HL-60 (cell line): ENCODE results near the gene NOS1AP.

Source experiments
- DNase-seq, 2 experiments: peaks; one replicate each; pipeline ENCODE4 v3.0.0-alpha.2; 2010 to 2020; ENCODE audit warnings: low read depth in 1 of 2, low spot score in 1 of 2
- H3K27ac ChIP-seq: fragments of 250-450 bp; sonication (Bioruptor Pico); replicated peaks from 2 replicates; pipeline ENCODE4 v1.5.1; 2020; ENCODE audit warnings: mild to moderate bottlenecking, moderate library complexity
- H3K27me3 ChIP-seq: fragments of 250-450 bp; sonication (Bioruptor Pico); 2 replicates; pipeline ENCODE4 v1.5.1; 2021; ENCODE audit warnings: mild to moderate bottlenecking, moderate library complexity; ENCODE audit not compliant: insufficient read depth, poor library complexity, severe bottlenecking
- H3K4me3 ChIP-seq: replicated peaks from 2 replicates; pipeline ENCODE4 v1.5.1; 2011; ENCODE audit warnings: mild to moderate bottlenecking, control low read depth, low read length; ENCODE audit not compliant: insufficient read depth
- CTCF ChIP-seq: IDR thresholded peaks from one replicate; pipeline ENCODE4 v1.5.1; 2011; ENCODE audit warnings: low read length, control low read depth, inconsistent platforms; ENCODE audit not compliant: insufficient read depth
- GABPA ChIP-seq: IDR thresholded peaks from 2 replicates; pipeline ENCODE4 v1.6.1; 2012; ENCODE audit warnings: low read depth
- POLR2AphosphoS5 ChIP-seq: IDR thresholded peaks from 2 replicates; pipeline ENCODE4 v1.6.1; 2012; ENCODE audit warnings: low read depth
- REST ChIP-seq: IDR thresholded peaks from 2 replicates; pipeline ENCODE4 v1.6.1; 2012; ENCODE audit warnings: low read depth; ENCODE audit not compliant: insufficient replicate concordance
- SPI1 ChIP-seq: IDR thresholded peaks from 2 replicates; pipeline ENCODE4 v1.6.1; 2012; ENCODE audit warnings: low read depth, mild to moderate bottlenecking, borderline replicate concordance

NOS1AP gene

GRCh38 chr1:162281426-162281825 lies 211.9 kb downstream of the NOS1AP start:
- H3K4me3 ChIP-seq = no peak overlapping the region
- TF ChIP-seq REST = no peak
- no peak for TF ChIP-seq SPI1
- TF ChIP-seq GABPA = no peak
- no peak for TF ChIP-seq CTCF
- TF ChIP-seq POLR2AphosphoS5 = no peak

GRCh38 chr1:162283657-162284056 lies 214.2 kb downstream of the NOS1AP start:
- Histone ChIP-seq H3K4me3 (no peak overlapping the region), H3K27me3 (peaks cover 8% of the 10 kb centered on the region), H3K27ac (no peak overlapping the region)
- TF ChIP-seq POLR2AphosphoS5 = no peak
- no peak for TF ChIP-seq REST
- TF ChIP-seq GABPA = no peak
- TF ChIP-seq SPI1 = no peak
- no peak for TF ChIP-seq CTCF
- no peak for DNase-seq

More at GRCh38 chr1:162281426-162281825, 211.9 kb downstream of the NOS1AP start:
- Histone ChIP-seq H3K27me3 (peaks cover 8% of the 10 kb centered on the region), H3K27ac (no peak overlapping the region)
- no peak for DNase-seq

- DNase-seq = no peak
- no peak for TF ChIP-seq SPI1
- TF ChIP-seq CTCF = no peak
- no peak for TF ChIP-seq GABPA
- TF ChIP-seq POLR2AphosphoS5 = no peak
- no peak for TF ChIP-seq REST
- H3K27ac ChIP-seq = no peak overlapping the region
- peaks cover 8% of the 10 kb centered on the region for H3K27me3 ChIP-seq
- no peak overlapping the region for H3K4me3 ChIP-seq
These were observed 214.9 kb downstream of the NOS1AP start for GRCh38 chr1:162284206-162284955.
